ENCODE results near the gene XIRP2. TPM values are rescaled to one million over a fixed set of nuclear protein-coding genes. Genes with fewer than 3 reads are reported as not detected.

XIRP2 gene
- total and polyA plus RNA-seq, 2 of the 8 experiments (the other 6 are each of a cell fraction or from before 2014, with no cell fraction given) = 0.11 TPM; not detected in 1

GRCh38 chr2:166917415-166917814, 29.1 kb downstream of the XIRP2 start (continued):
- TF ChIP-seq CHD7 (IDR thresholded peaks at IDR 0.05; ENCODE audit: insufficient replicate concordance, low read length) (no peak), SIX5 (IDR thresholded peaks at IDR 0.05; ENCODE audit: low read depth, low read length) (no peak)

Data from H1 (cell line).